IPS-NIHi7 (cell line): ENCODE data around the gene SPON1.
"Not testable (repeated sequence)": the region's sequence is repeated elsewhere in the genome, so short reads cannot be mapped to it uniquely, and the experiment has no call there.

Experiments
- DNase-seq: peaks from one replicate; pipeline ENCODE4 v3.0.0; 2012; ENCODE audit warnings: mixed read lengths; ENCODE audit errors: extremely low spot score

Gene SPON1

GRCh38 chr11:14270690-14271542, 308.4 kb downstream of the SPON1 start:
- DNase-seq, result no peak

GRCh38 chr11:14273895-14274294, 311.4 kb downstream of the SPON1 start:
- DNase-seq, result no peak

DNA sequence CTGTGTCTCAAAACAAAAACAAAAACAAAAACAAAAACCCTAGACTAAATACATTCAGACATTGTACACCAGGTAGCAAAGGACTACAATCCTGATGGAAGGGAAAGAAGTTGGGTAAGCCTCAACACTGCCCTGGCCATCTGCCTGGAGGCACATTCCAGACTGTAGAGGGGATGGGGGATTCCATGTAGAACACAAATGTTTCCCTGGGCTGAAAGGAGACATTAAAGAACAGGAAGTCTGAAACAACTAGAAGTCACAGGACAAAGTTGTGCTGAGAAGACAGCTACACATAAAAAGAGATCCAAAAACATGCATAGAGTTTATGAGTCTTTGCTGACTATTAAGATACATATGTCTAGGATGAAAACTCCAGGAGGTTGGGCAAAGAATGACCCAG, 312.6 kb downstream of the SPON1 start:
- no peak for DNase-seq

- DNase-seq, result not testable (repeated sequence)
Measured at GRCh38 chr11:14278869-14279268, 316.3 kb downstream of the SPON1 start.

DNA sequence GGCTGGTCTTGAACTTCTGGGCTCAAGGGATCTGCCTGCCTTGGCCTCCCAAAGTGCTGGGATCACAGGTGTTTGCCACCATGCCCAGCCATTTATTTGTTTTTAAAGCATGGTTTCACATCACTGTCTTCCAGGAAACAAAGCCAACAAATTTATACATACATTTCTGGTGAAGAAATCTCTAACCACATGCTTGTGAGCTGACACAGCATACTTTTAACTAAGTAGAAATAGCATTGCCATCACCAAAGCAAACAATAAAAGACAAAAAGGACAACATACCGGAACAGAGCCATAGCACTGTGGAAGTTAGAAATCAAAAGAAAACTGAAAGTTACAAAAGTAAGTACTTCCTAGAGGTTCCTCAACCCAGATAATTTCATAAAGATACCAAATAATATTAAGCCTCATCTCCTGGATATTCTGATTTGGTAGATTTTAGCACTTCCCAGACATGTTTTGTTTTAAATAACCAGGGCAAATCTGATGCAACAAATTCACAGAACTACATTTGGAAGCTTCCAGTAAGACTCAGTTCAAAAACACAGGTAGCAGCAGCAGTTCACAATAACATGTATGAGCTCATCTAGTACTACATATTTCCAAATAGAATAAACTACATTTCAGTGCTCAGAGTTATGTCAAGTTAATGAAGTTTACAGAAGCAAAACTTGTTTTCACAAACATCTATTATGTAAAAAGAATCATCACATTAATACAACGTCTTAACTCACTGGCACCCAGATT, 325.8 kb downstream of the SPON1 start:
- DNase-seq, result no peak

DNA sequence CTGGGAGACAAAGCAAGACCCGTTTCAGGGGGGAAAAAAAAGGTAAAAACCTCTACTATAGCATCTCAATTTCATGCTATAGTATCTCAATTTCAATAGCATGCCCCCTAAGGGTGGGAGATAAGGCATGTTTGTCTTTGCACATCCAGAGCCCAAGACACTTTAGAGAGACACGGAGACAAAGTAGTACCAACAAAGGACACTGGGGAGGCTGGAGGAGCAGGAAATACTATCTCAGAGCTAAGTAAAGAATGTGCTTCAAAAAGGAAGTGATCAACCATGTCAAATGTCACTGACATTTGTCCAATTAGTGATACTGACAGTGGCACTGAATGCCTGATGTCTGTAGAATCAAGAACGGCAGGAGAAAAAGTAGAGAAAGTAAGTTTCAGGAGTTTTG, 327.9 kb downstream of the SPON1 start:
- DNase-seq, result no peak

GRCh38 chr11:14299921-14300320, 337.4 kb downstream of the SPON1 start:
- no peak for DNase-seq

- DNase-seq, result peak; percentile 65
Measured at GRCh38 chr11:14300661-14301304, 338.3 kb downstream of the SPON1 start.

- DNase-seq, result no peak
Measured at GRCh38 chr11:14304601-14305000, 342.1 kb downstream of the SPON1 start.

DNA sequence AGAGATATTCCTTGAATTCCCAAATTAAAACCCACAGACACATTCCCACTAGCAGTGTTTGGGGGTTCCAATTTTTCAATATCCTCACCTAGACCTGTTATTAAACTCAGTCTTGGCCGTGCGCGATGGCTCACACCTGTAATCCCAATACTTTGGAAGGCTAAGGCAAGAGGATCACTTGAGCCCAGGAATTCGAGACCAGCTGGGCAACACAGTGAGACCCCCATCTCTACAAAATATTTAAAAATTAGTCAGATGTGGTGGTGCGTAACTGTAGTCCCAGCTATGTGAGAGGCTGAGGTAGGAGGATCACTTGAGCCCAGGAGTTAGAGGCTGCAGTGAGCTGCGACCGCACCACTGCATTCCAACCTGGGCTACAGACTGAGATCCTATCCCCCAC, 343.1 kb downstream of the SPON1 start:
- DNase-seq, result no peak

DNA sequence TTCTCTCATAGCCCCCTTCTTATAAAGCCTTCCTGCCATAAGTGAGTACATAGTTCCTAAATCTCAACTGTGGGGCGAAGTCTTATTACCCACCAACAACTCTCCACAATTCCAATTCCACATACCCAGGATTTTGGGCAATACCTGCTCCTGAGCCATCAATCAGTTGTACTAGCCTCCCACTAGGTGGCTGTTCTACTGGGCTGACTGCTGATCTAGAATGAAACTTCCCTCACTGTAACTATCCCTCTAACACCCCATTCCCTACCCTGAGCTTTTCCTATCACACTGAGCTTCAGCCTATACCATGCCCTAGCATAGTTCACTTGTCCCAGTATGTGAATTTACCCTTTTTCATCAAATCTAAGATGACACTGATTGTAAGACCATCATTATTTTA, 344.0 kb downstream of the SPON1 start:
- peak; percentile 51 for DNase-seq

DNA sequence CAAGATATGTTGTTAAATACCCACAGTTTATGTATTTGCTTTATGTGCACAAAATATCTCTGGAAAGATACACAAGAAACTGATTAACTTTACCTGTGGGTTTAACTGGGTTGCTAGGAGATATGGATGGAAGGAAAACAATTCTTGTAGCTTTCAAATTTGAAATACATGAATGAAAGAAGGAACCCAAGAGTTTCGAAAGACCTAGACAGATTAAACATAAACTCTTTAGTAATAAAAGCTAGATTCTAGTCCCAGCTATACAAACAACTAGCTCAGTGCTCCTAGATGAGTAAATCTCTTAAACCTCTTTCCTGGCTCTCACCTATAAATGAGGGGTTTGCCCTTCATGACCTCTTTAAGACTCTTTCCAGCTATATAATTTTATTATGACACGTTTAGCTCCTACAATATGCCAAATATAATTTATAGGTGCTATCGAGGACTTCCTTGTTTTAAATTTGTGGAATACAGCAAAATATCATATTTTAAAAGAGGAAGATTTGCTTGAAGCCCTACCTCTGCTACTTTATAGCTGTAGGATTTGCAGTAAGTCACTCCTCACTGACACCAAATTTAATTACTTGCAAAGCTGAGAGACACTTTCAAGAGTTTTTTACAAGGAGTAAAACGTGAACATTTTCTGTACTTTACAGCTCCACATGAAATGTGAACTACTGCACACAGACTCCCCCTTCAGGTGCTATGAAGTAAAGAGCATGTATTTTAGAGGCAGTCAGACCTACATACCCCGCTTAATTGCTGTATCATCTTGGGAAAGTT, 345.8 kb downstream of the SPON1 start:
- DNase-seq, result peak; percentile 28

DNA sequence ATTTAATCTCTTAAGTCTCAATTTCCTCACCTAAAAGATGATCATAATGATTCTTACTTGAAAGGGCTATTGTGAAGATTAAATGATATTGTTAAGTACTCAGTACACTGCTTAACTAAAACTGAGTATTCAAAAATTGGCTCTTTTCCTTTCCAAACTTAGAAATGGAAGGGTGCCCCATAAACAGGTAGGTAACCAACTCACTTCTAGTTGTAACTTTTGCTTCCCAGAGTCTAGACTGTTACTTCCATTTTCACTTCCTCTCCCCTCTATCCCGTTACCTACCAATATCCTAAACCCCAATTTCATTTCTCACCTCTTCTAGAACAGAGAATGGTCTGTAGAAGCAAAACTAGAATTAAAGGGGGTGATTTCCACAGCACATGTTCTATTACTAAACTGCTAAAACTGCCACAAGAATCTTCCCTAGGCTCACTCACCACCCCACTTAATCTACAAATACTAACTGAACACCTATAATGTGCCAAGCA, 346.4 kb downstream of the SPON1 start:
- DNase-seq, result no peak

- DNase-seq, result no peak
Measured at GRCh38 chr11:14309425-14310192, 347.1 kb downstream of the SPON1 start.

DNA sequence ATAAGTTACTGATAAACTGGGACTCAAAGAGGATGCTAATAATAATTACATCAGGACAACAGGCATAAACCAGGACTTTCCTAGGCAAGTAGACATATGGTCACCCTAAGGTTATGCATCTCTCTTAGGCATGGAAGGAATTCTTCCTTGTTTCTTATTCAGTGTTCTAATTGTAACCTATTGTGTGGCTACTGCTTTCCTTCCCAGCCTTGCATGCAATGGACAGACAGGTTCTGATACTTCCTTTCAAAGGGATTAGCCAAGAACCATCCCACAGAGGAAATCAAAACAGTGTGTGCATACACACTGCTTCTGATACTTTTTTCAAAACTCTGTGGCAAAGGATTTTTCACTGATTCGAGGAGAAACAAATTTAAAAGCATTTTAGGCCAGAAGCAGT, 348.2 kb downstream of the SPON1 start:
- DNase-seq, result no peak

DNA sequence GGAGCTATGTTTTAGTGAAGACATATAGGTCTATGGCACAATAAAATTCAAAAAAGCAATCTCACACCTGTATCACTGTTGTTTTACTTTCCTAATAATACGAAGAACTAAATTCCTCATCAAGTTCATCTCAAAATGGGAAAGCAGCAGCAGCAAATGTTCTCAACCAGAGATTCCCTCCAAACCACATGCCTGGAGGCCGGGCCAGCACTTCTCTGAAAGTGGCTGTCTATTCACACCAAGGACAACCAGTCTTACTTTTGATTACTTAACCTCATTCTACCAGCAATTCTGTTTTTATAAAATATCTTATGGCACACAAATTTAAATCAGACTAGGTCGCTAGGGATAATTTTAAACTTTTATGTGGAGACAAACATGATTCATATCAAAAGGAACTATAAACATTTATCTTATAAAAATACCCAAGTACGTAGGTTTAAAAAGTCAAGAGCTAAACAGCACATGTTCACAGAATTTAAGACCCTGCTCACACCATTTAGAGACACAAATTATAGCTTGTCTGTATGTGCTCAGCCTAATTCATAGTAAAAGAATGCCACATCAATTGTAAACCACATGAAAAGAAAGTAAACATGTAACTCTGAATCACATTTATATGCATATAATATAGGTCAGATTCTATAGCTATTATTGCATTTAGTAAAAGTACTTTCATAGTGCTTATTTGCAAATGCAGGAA, 350.4 kb downstream of the SPON1 start:
- no peak for DNase-seq

DNA sequence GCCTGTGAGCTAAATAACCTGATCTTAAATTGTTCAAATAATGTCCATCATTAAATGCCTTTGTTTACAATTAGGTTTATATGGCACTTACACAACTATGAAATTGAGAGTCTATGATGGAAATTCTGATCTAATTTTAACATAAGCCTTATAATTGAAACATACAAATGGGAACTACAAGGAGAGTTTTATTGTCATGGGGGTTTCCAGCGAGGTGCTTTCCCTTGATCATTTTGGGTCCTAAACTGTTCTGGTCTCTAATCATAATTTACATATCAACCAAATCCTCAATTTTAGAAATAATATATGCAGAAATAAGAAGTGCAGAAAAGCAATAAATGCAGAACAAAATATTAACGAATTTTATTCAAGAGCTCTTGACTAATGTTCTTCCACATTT, 351.6 kb downstream of the SPON1 start:
- no peak for DNase-seq

DNA sequence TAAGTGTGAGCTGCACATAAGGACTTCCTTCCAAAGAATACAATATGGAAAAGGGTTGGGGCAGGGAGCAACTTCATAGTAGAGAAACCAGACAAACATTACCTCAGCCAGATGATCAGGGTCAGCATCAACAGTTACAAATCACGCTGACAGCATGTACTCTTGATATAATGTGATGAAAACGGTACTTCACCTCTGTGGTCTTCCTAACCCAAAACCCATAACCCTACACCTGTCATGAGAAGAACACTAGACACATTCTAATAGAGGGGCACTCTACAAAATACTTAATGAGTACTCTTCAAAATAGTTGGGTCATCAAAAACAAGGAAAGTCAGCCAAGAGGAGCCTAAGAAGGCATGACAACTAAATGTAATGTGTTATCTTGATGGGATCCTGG, 352.6 kb downstream of the SPON1 start:
- no peak for DNase-seq
